ENCODE measurements around the gene LRMDA. TPM values are rescaled to one million over a fixed set of nuclear protein-coding genes. Genes with fewer than 3 reads are reported as not detected.

LRMDA gene
- total RNA-seq, 5 donors from 2014 or later (not counting 1 experiment from before 2014, with no cell fraction given), result 0.30 to 1.2 TPM; not detected in 3

GRCh38 chr10:75814014-75814413 lies 382.6 kb downstream of the LRMDA start:
- ChIA-PET POLR2A (no interaction called here), CTCF (no interaction called here)
- Histone ChIP-seq H3K4me3 (ENCODE audit: control insufficient read depth in 1 of 2, extremely low read depth in 1 of 2, low read length in 1 of 2) (no peak overlapping the region), H3K4me1 (ENCODE audit: control insufficient read depth in 1 of 2, extremely low read depth in 1 of 2, insufficient read depth in 2 of 2, low read length in 2 of 2) (no peaks in the 10 kb centered on the region), H3K27me3 (replicated peaks in 1 of 2; ENCODE audit: control insufficient read depth in 2 of 2, extremely low read depth in 1 of 2, insufficient read depth in 2 of 2, low read length in 1 of 2) (no peaks in the 10 kb centered on the region), H3K36me3 (ENCODE audit: control insufficient read depth in 2 of 2, extremely low read depth in 1 of 2, insufficient read depth in 1 of 2, low read length in 1 of 2) (no peaks in the 10 kb centered on the region), H3K27ac (ENCODE audit: low read length) (no peak overlapping the region), H3K9me3 (no peaks in the 10 kb centered on the region)
- Mint-ChIP-seq H3K36me3 (no peaks in the 10 kb centered on the region), H3K9me3 (peaks cover 0 to 4% (median 0%) of the 10 kb centered on the region in 3 donors), H3K4me3 (no peak overlapping the region), H3K27ac (no peak overlapping the region), H3K27me3 (peaks cover 17 to 31% of the 10 kb centered on the region in 2 donors), H3K4me1 (no peaks in the 10 kb centered on the region)
- no peak for ATAC-seq (replicated peaks in 1 of 4)
- no peak for DNase-seq

GRCh38 chr10:75815066-75815465 lies 383.6 kb downstream of the LRMDA start:
- no peaks in the 10 kb centered on the region for H3K9me3 ChIP-seq
- no peak overlapping the region for H3K4me3 Mint-ChIP-seq
- ChIA-PET POLR2A (no interaction called here), CTCF (no interaction called here)
- H3K36me3 Mint-ChIP-seq, result no peaks in the 10 kb centered on the region
- H3K4me3 ChIP-seq (ENCODE audit: control insufficient read depth in 1 of 2, extremely low read depth in 1 of 2, low read length in 1 of 2), result no peak overlapping the region
- H3K27me3 ChIP-seq (replicated peaks in 1 of 2; ENCODE audit: control insufficient read depth in 2 of 2, extremely low read depth in 1 of 2, insufficient read depth in 2 of 2, low read length in 1 of 2), result no peaks in the 10 kb centered on the region
- DNase-seq, result no peak
- no peaks in the 10 kb centered on the region for H3K4me1 Mint-ChIP-seq
- peaks cover 0 to 4% (median 0%) of the 10 kb centered on the region in 3 donors for H3K9me3 Mint-ChIP-seq
- H3K27me3 Mint-ChIP-seq, result peaks cover 22 to 25% of the 10 kb centered on the region in 2 donors
- H3K4me1 ChIP-seq (ENCODE audit: control insufficient read depth in 1 of 2, extremely low read depth in 1 of 2, insufficient read depth in 2 of 2, low read length in 2 of 2), result no peaks in the 10 kb centered on the region
- no peak overlapping the region for H3K27ac ChIP-seq (ENCODE audit: low read length)
- no peak overlapping the region for H3K27ac Mint-ChIP-seq
- no peaks in the 10 kb centered on the region for H3K36me3 ChIP-seq (ENCODE audit: control insufficient read depth in 2 of 2, extremely low read depth in 1 of 2, insufficient read depth in 1 of 2, low read length in 1 of 2)
- ATAC-seq (replicated peaks in 1 of 4), result no peak

- Mint-ChIP-seq H3K4me1 (no peaks in the 10 kb centered on the region), H3K27ac (no peak overlapping the region), H3K4me3 (no peak overlapping the region), H3K9me3 (peaks cover 0 to 4% (median 0%) of the 10 kb centered on the region in 3 donors), H3K36me3 (no peaks in the 10 kb centered on the region), H3K27me3 (peaks cover 24 to 25% of the 10 kb centered on the region in 2 donors)
- CTCF ChIA-PET, result interaction anchor here in 1 of 2 donors (0.7 kb wide), 1 partner anchor 1322 kb away, joined by 3 read pairs; no protein-coding TSS in a partner anchor
- no peak for DNase-seq
- no peaks in the 10 kb centered on the region for H3K4me1 ChIP-seq (ENCODE audit: control insufficient read depth in 1 of 2, extremely low read depth in 1 of 2, insufficient read depth in 2 of 2, low read length in 2 of 2)
- H3K27ac ChIP-seq (ENCODE audit: low read length), result no peak overlapping the region
- POLR2A ChIA-PET, result no interaction called here
- ATAC-seq (replicated peaks in 1 of 4), result no peak
- WGBS (ENCODE audit: insufficient coverage), result 100% methylated on average over 1 of the region's 2 CpGs
- H3K4me3 ChIP-seq (ENCODE audit: control insufficient read depth in 1 of 2, extremely low read depth in 1 of 2, low read length in 1 of 2), result no peak overlapping the region
- no peaks in the 10 kb centered on the region for H3K9me3 ChIP-seq
- no peaks in the 10 kb centered on the region for H3K36me3 ChIP-seq (ENCODE audit: control insufficient read depth in 2 of 2, extremely low read depth in 1 of 2, insufficient read depth in 1 of 2, low read length in 1 of 2)
- H3K27me3 ChIP-seq (replicated peaks in 1 of 2; ENCODE audit: control insufficient read depth in 2 of 2, extremely low read depth in 1 of 2, insufficient read depth in 2 of 2, low read length in 1 of 2), result no peaks in the 10 kb centered on the region
Measured at GRCh38 chr10:75817198-75817597, 385.8 kb downstream of the LRMDA start.

- peaks cover 0 to 6% (median 4%) of the 10 kb centered on the region in 3 donors for H3K9me3 Mint-ChIP-seq
- WGBS (ENCODE audit: insufficient coverage), result 100% methylated on average over 1 of the region's 4 CpGs
- DNase-seq, result no peak
- no peaks in the 10 kb centered on the region for H3K9me3 ChIP-seq
- H3K36me3 ChIP-seq (ENCODE audit: control insufficient read depth in 2 of 2, extremely low read depth in 1 of 2, insufficient read depth in 1 of 2, low read length in 1 of 2), result no peaks in the 10 kb centered on the region
- no peaks in the 10 kb centered on the region for H3K27me3 ChIP-seq (replicated peaks in 1 of 2; ENCODE audit: control insufficient read depth in 2 of 2, extremely low read depth in 1 of 2, insufficient read depth in 2 of 2, low read length in 1 of 2)
- H3K27me3 Mint-ChIP-seq, result peaks cover 19 to 20% of the 10 kb centered on the region in 2 donors
- ChIA-PET POLR2A (no interaction called here), CTCF (no interaction called here)
- no peaks in the 10 kb centered on the region for H3K4me1 Mint-ChIP-seq
- no peak for ATAC-seq (replicated peaks in 1 of 4)
- H3K4me3 ChIP-seq (ENCODE audit: control insufficient read depth in 1 of 2, extremely low read depth in 1 of 2, low read length in 1 of 2), result no peak overlapping the region
- no peak overlapping the region for H3K27ac Mint-ChIP-seq
- H3K4me3 Mint-ChIP-seq, result no peak overlapping the region
- H3K4me1 ChIP-seq (ENCODE audit: control insufficient read depth in 1 of 2, extremely low read depth in 1 of 2, insufficient read depth in 2 of 2, low read length in 2 of 2), result no peaks in the 10 kb centered on the region
- no peak overlapping the region for H3K27ac ChIP-seq (ENCODE audit: low read length)
- no peaks in the 10 kb centered on the region for H3K36me3 Mint-ChIP-seq
Measured at GRCh38 chr10:75818552-75818951, 387.1 kb downstream of the LRMDA start.

GRCh38 chr10:75825235-75825634 lies 393.8 kb downstream of the LRMDA start:
- Histone ChIP-seq H3K27ac (ENCODE audit: low read length) (no peak overlapping the region), H3K27me3 (replicated peaks in 1 of 2; ENCODE audit: control insufficient read depth in 2 of 2, extremely low read depth in 1 of 2, insufficient read depth in 2 of 2, low read length in 1 of 2) (peaks cover 0 to 2% of the 10 kb centered on the region in 2 experiments), H3K4me3 (ENCODE audit: control insufficient read depth in 1 of 2, extremely low read depth in 1 of 2, low read length in 1 of 2) (no peak overlapping the region), H3K9me3 (no peaks in the 10 kb centered on the region), H3K36me3 (ENCODE audit: control insufficient read depth in 2 of 2, extremely low read depth in 1 of 2, insufficient read depth in 1 of 2, low read length in 1 of 2) (no peaks in the 10 kb centered on the region), H3K4me1 (ENCODE audit: control insufficient read depth in 1 of 2, extremely low read depth in 1 of 2, insufficient read depth in 2 of 2, low read length in 2 of 2) (no peaks in the 10 kb centered on the region)
- no CpG with 5 or more reads among the region's 5 CpGs for WGBS (ENCODE audit: insufficient coverage)
- ChIA-PET CTCF (no interaction called here), POLR2A (no interaction called here)
- ATAC-seq (replicated peaks in 1 of 4) (no peak), DNase-seq (no peak)
- H3K27me3 Mint-ChIP-seq, result peaks cover 0 to 2% of the 10 kb centered on the region in 2 donors
- no peaks in the 10 kb centered on the region for H3K4me1 Mint-ChIP-seq
- H3K4me3 Mint-ChIP-seq, result no peak overlapping the region
- no peaks in the 10 kb centered on the region for H3K36me3 Mint-ChIP-seq
- H3K27ac Mint-ChIP-seq, result no peak overlapping the region
- H3K9me3 Mint-ChIP-seq, result peaks cover 0 to 6% (median 1%) of the 10 kb centered on the region in 3 donors

GRCh38 chr10:75825661-75826060 lies 394.2 kb downstream of the LRMDA start:
- H3K27me3 ChIP-seq (replicated peaks in 1 of 2; ENCODE audit: control insufficient read depth in 2 of 2, extremely low read depth in 1 of 2, insufficient read depth in 2 of 2, low read length in 1 of 2), result peaks cover 0 to 2% of the 10 kb centered on the region in 2 experiments
- no peaks in the 10 kb centered on the region for H3K36me3 ChIP-seq (ENCODE audit: control insufficient read depth in 2 of 2, extremely low read depth in 1 of 2, insufficient read depth in 1 of 2, low read length in 1 of 2)
- no peak for ATAC-seq (replicated peaks in 1 of 4)
- CTCF ChIA-PET, result no interaction called here
- H3K4me3 ChIP-seq (ENCODE audit: control insufficient read depth in 1 of 2, extremely low read depth in 1 of 2, low read length in 1 of 2), result no peak overlapping the region
- peaks cover 0 to 2% of the 10 kb centered on the region in 2 donors for H3K27me3 Mint-ChIP-seq
- H3K9me3 Mint-ChIP-seq, result peaks cover 0 to 6% (median 6%) of the 10 kb centered on the region in 3 donors
- WGBS (ENCODE audit: insufficient coverage), result 85% methylated on average over 5 of the region's 5 CpGs
- POLR2A ChIA-PET, result no interaction called here
- no peaks in the 10 kb centered on the region for H3K36me3 Mint-ChIP-seq
- H3K9me3 ChIP-seq, result no peaks in the 10 kb centered on the region
- no peak overlapping the region for H3K27ac Mint-ChIP-seq
- H3K4me3 Mint-ChIP-seq, result no peak overlapping the region
- DNase-seq, result no peak
- H3K27ac ChIP-seq (ENCODE audit: low read length), result no peak overlapping the region
- H3K4me1 Mint-ChIP-seq, result no peaks in the 10 kb centered on the region
- H3K4me1 ChIP-seq (ENCODE audit: control insufficient read depth in 1 of 2, extremely low read depth in 1 of 2, insufficient read depth in 2 of 2, low read length in 2 of 2), result no peaks in the 10 kb centered on the region

- Histone ChIP-seq H3K27ac (ENCODE audit: low read length) (no peak overlapping the region), H3K4me3 (ENCODE audit: control insufficient read depth in 1 of 2, extremely low read depth in 1 of 2, low read length in 1 of 2) (no peak overlapping the region), H3K36me3 (ENCODE audit: control insufficient read depth in 2 of 2, extremely low read depth in 1 of 2, insufficient read depth in 1 of 2, low read length in 1 of 2) (no peaks in the 10 kb centered on the region), H3K9me3 (no peaks in the 10 kb centered on the region), H3K4me1 (ENCODE audit: control insufficient read depth in 1 of 2, extremely low read depth in 1 of 2, insufficient read depth in 2 of 2, low read length in 2 of 2) (no peaks in the 10 kb centered on the region), H3K27me3 (replicated peaks in 1 of 2; ENCODE audit: control insufficient read depth in 2 of 2, extremely low read depth in 1 of 2, insufficient read depth in 2 of 2, low read length in 1 of 2) (peaks cover 0 to 2% of the 10 kb centered on the region in 2 experiments)
- Mint-ChIP-seq H3K36me3 (no peaks in the 10 kb centered on the region), H3K27ac (no peak overlapping the region), H3K4me3 (no peak overlapping the region), H3K4me1 (no peaks in the 10 kb centered on the region), H3K9me3 (peaks cover 2 to 7% (median 6%) of the 10 kb centered on the region in 3 donors), H3K27me3 (peaks cover 0 to 3% of the 10 kb centered on the region in 2 donors)
- ATAC-seq (replicated peaks in 1 of 4), result no peak
- DNase-seq, result no peak
- 100% methylated on average over 1 of the region's 5 CpGs for WGBS (ENCODE audit: insufficient coverage)
- POLR2A ChIA-PET, result no interaction called here
- CTCF ChIA-PET, result no interaction called here
Measured at GRCh38 chr10:75826846-75827245, 395.4 kb downstream of the LRMDA start.

Measured in T-cell (primary cell).